HK-2 (cell line): ENCODE data around the gene CCDC102B.
"Not testable (repeated sequence)": the region's sequence is repeated elsewhere in the genome, so short reads cannot be mapped to it uniquely, and the experiment has no call there.

Experiments
- DNase-seq: peaks from one replicate; pipeline ENCODE4 v3.0.0-alpha.2; 2018; ENCODE audit not compliant: unreplicated experiment

Gene CCDC102B

GRCh38 chr18:68797871-68798270 is at the start of gene CCDC102B:
TSS of gene CCDC102B (plus strand) at chr18:68798080. CDS start at chr18:68836764, 38,684 bp downstream.
- no peak for DNase-seq

GRCh38 chr18:68757126-68757525 is 40.8 kb upstream of the CCDC102B start:
- DNase-seq = no peak

GRCh38 chr18:68759308-68759707 is 38.6 kb upstream of the CCDC102B start:
- DNase-seq = no peak

- no peak for DNase-seq
Measured at GRCh38 chr18:68763083-68763482, 34.8 kb upstream of the CCDC102B start.

- DNase-seq = no peak
Measured at GRCh38 chr18:68764016-68764415, 33.9 kb upstream of the CCDC102B start.

GRCh38 chr18:68766433-68766832 is 31.4 kb upstream of the CCDC102B start:
- no peak for DNase-seq

GRCh38 chr18:68769461-68769860 is 28.4 kb upstream of the CCDC102B start:
- no peak for DNase-seq

GRCh38 chr18:68772268-68772667 is 25.6 kb upstream of the CCDC102B start:
- DNase-seq = no peak

- DNase-seq = no peak
Measured at GRCh38 chr18:68778280-68778886, 19.5 kb upstream of the CCDC102B start.

- no peak for DNase-seq
Measured at GRCh38 chr18:68779169-68779568, 18.7 kb upstream of the CCDC102B start.

GRCh38 chr18:68780802-68781635 is 16.9 kb upstream of the CCDC102B start:
- DNase-seq = no peak

GRCh38 chr18:68783506-68783905 is 14.4 kb upstream of the CCDC102B start:
- no peak for DNase-seq

GRCh38 chr18:68784071-68784470 is 13.8 kb upstream of the CCDC102B start:
- no peak for DNase-seq

GRCh38 chr18:68790290-68790689 is 7.6 kb upstream of the CCDC102B start:
- DNase-seq = not testable (repeated sequence)

- no peak for DNase-seq
Measured at GRCh38 chr18:68791801-68792200, 6.1 kb upstream of the CCDC102B start.

- no peak for DNase-seq
Measured at GRCh38 chr18:68793951-68794350, 3.9 kb upstream of the CCDC102B start.

- no peak for DNase-seq
Measured at GRCh38 chr18:68796936-68797690, 767 bp upstream of the CCDC102B start.

GRCh38 chr18:68800075-68800474 is 2.2 kb downstream of the CCDC102B start:
- no peak for DNase-seq

GRCh38 chr18:68803356-68803755 is 5.5 kb downstream of the CCDC102B start:
- no peak for DNase-seq

GRCh38 chr18:68817584-68817983 is 19.7 kb downstream of the CCDC102B start:
- no peak for DNase-seq

- no peak for DNase-seq
Measured at GRCh38 chr18:68818584-68818983, 20.7 kb downstream of the CCDC102B start.

- DNase-seq = no peak
Measured at GRCh38 chr18:68822926-68823325, 25.0 kb downstream of the CCDC102B start.

GRCh38 chr18:68826121-68826520 is 28.2 kb downstream of the CCDC102B start:
- DNase-seq = no peak
